MG63 (cell line): Measurements from ENCODE around the gene FAM170A. TPM values are rescaled to one million over a fixed set of nuclear protein-coding genes. Genes with fewer than 3 reads are reported as not detected.

ENCODE experiments used
- DNase-seq: peaks from one replicate; pipeline ENCODE4 v3.0.0-alpha.2; 2020
- H3K27me3 ChIP-seq: fragments of 250-450 bp; sonication (Bioruptor Pico); 2 replicates; pipeline ENCODE4 v1.5.1; 2020; ENCODE audit warnings: mild to moderate bottlenecking, moderate library complexity
- H3K36me3 ChIP-seq: fragments of 250-450 bp; sonication (Bioruptor Pico); 2 replicates; pipeline ENCODE4 v1.5.1; 2020; ENCODE audit warnings: mild to moderate bottlenecking, moderate library complexity
- H3K4me3 ChIP-seq: fragments of 250-450 bp; sonication (Bioruptor Pico); 2 replicates; pipeline ENCODE4 v1.5.1; 2020; ENCODE audit warnings: mild to moderate bottlenecking, moderate library complexity
- H3K9me3 ChIP-seq: fragments of 250-450 bp; sonication (Bioruptor Pico); 2 replicates; pipeline ENCODE4 v1.5.1; 2020; ENCODE audit warnings: mild to moderate bottlenecking, moderate library complexity
- total RNA-seq: library from RNA; depleted of rRNA; stranded (reverse); fragments of >200 nt; shearing (Covaris generic); gene quantifications from 2 replicates; pipeline ENCODE4 v1.2.3, GENCODE V29; 2014; ENCODE audit warnings: low replicate concordance; rRNA removed

FAM170A gene
- total RNA-seq, 1 experiment from 2014 or later: not detected

- Histone ChIP-seq H3K27me3 (no peaks in the 10 kb centered on the region), H3K36me3 (no peaks in the 10 kb centered on the region), H3K9me3 (no peaks in the 10 kb centered on the region), H3K4me3 (no peak overlapping the region)
- no peak for DNase-seq
Observed at GRCh38 chr5:119682372-119682771, 53.0 kb downstream of the FAM170A start.

Other genes starting within 250 kb of the FAM170A start
- 156 and 198 TPM in 2 replicates for gene HSD17B4, start 177.1 kb upstream of the FAM170A start, total RNA-seq